IMR-90 (cell line): ENCODE data around the gene ARHGAP8. TPM values are rescaled to one million over a fixed set of nuclear protein-coding genes. Genes with fewer than 3 reads are reported as not detected.

Experiments used
- ATAC-seq: fragments of 200-7000 bp; cut with Tn5 transposase; 2 replicates; pipeline ENCODE4 v1.9.1; 2020; ENCODE audit warnings: low read depth, mild to moderate bottlenecking, moderate library complexity
- BruUV-seq: library from RNA; stranded (reverse); fragments of 400-500 nt; replicated peaks from 2 replicates; lab custom pipeline; 2021; lab: Mats Ljungman, UMichigan
- CTCF ChIA-PET: fragments of 300-600 bp; formaldehyde crosslinking; extraction: SDS; loops from one replicate; lab custom pipeline; 2021; ENCODE audit warnings: antibody characterized with exemption; lab: Yijun Ruan, JAX
- POLR2A ChIA-PET: fragments of 300-600 bp; sonication (Branson Sonifier 250); formaldehyde crosslinking; loops from one replicate; lab custom pipeline; 2022; ENCODE audit warnings: antibody characterized with exemption; ENCODE audit not compliant: unreplicated experiment; lab: Charles Lee
- DNase-seq: peaks from one replicate; pipeline ENCODE4 v3.0.0; 2013
- H2AFZ ChIP-seq: replicated peaks from 2 replicates; pipeline ENCODE3; 2013; ENCODE audit warnings: low read length, mild to moderate bottlenecking; ENCODE audit not compliant: poor library complexity
- H2AK5ac ChIP-seq: 2 replicates; pipeline ENCODE4 v1.6.1; 2013; ENCODE audit warnings: low read depth, low read length, inconsistent platforms
- H2AK9ac ChIP-seq: replicated peaks from 2 replicates; pipeline ENCODE3; 2013; ENCODE audit warnings: mild to moderate bottlenecking, low read depth, low read length, moderate library complexity; ENCODE audit not compliant: poor library complexity
- H2BK120ac ChIP-seq: 2 replicates; pipeline ENCODE4 v1.6.1; 2013; ENCODE audit warnings: low read depth, low read length, inconsistent platforms
- H2BK15ac ChIP-seq: 3 replicates; pipeline ENCODE4 v1.6.1; 2013; ENCODE audit warnings: low read depth, low read length, inconsistent platforms
- H2BK20ac ChIP-seq: 2 replicates; pipeline ENCODE4 v1.6.1; 2013; ENCODE audit warnings: low read depth, mild to moderate bottlenecking, inconsistent platforms, low read length, moderate library complexity
- H2BK5ac ChIP-seq: 2 replicates; pipeline ENCODE4 v1.6.1; 2013; ENCODE audit warnings: mild to moderate bottlenecking, low read depth, low read length, inconsistent platforms; ENCODE audit not compliant: poor library complexity, severe bottlenecking
- H3K14ac ChIP-seq: replicated peaks from 2 replicates; pipeline ENCODE4 v1.6.1; 2013; ENCODE audit warnings: low read depth, low read length, inconsistent platforms
- H3K18ac ChIP-seq: 2 replicates; pipeline ENCODE4 v1.6.1; 2013; ENCODE audit warnings: low read depth, low read length, control low read depth
- H3K23ac ChIP-seq: 2 replicates; pipeline ENCODE4 v1.6.1; 2013; ENCODE audit warnings: low read depth, low read length, inconsistent platforms
- H3K27ac ChIP-seq: 2 replicates; pipeline ENCODE4 v1.5.1; 2013; ENCODE audit warnings: mild to moderate bottlenecking, control low read depth, low read length; ENCODE audit not compliant: insufficient read depth
- H3K27me3 ChIP-seq: 2 replicates; pipeline ENCODE4 v1.6.1; 2013; ENCODE audit warnings: low read length; ENCODE audit not compliant: control insufficient read depth, insufficient read depth
- H3K36me3 ChIP-seq: 2 replicates; pipeline ENCODE4 v1.6.1; 2013; ENCODE audit warnings: low read length, mixed read lengths; ENCODE audit not compliant: control insufficient read depth, insufficient read depth
- H3K4ac ChIP-seq: 2 replicates; pipeline ENCODE4 v1.6.1; 2013; ENCODE audit warnings: low read depth, low read length, inconsistent platforms
- H3K4me1 ChIP-seq: 2 replicates; pipeline ENCODE4 v1.6.1; 2013; ENCODE audit warnings: low read length, mixed read lengths; ENCODE audit not compliant: control insufficient read depth, insufficient read depth
- H3K4me2 ChIP-seq: 2 replicates; pipeline ENCODE4 v1.6.1; 2013; ENCODE audit warnings: low read depth, mild to moderate bottlenecking, control low read depth, low read length, moderate library complexity
- H3K4me3 ChIP-seq: 2 replicates; pipeline ENCODE4 v1.5.1; 2013; ENCODE audit warnings: low read depth, mild to moderate bottlenecking, control low read depth, low read length, moderate library complexity; ENCODE audit not compliant: insufficient read depth
- H3K56ac ChIP-seq: 2 replicates; pipeline ENCODE4 v1.6.1; 2013; ENCODE audit warnings: low read length, inconsistent platforms; ENCODE audit not compliant: insufficient read depth; ENCODE audit errors: extremely low read depth
- H3K79me1 ChIP-seq, 2 experiments: 2 replicates each; pipeline ENCODE4 v1.6.1; 2013; ENCODE audit warnings: low read length in 2 of 2, inconsistent platforms in 1 of 2, low read depth in 1 of 2
- H3K9ac ChIP-seq: 2 replicates; pipeline ENCODE4 v1.6.1; 2013; ENCODE audit warnings: low read depth, low read length, control low read depth
- H3K9me1 ChIP-seq: 2 replicates; pipeline ENCODE4 v1.6.1; 2013; ENCODE audit warnings: low read length, inconsistent platforms; ENCODE audit not compliant: insufficient read depth
- H3K9me3 ChIP-seq: 2 replicates; pipeline ENCODE4 v1.6.1; 2013; ENCODE audit warnings: low read length; ENCODE audit not compliant: control insufficient read depth, insufficient read depth
- H4K20me1 ChIP-seq: 2 replicates; pipeline ENCODE4 v1.6.1; 2013; ENCODE audit warnings: low read length, inconsistent platforms; ENCODE audit not compliant: insufficient read depth
- H4K5ac ChIP-seq: 2 replicates; pipeline ENCODE4 v1.6.1; 2013; ENCODE audit warnings: mild to moderate bottlenecking, low read depth, low read length, control low read depth
- H4K8ac ChIP-seq, 2 experiments: 2 replicates each; pipeline ENCODE4 v1.6.1; 2013; ENCODE audit warnings: low read depth in 2 of 2, low read length in 2 of 2, control low read depth in 1 of 2, inconsistent platforms in 1 of 2
- H4K91ac ChIP-seq: 2 replicates; pipeline ENCODE4 v1.6.1; 2013; ENCODE audit warnings: low read depth, low read length, inconsistent platforms; ENCODE audit not compliant: insufficient read depth
- MAZ ChIP-seq: IDR thresholded peaks from 2 replicates; pipeline ENCODE4 v1.6.1; 2012; ENCODE audit warnings: low read depth, mild to moderate bottlenecking, low read length, improper control_type of control experiment, moderate library complexity, borderline replicate concordance
- WGBS, 2 experiments: methylation state at CpG; one replicate each; pipeline versions ENCODE4 v1.1.5 to v1.1.7; 2013; ENCODE audit warnings: missing lambda C conversion rate in 2 of 2; ENCODE audit not compliant: insufficient read length in 1 of 2; ENCODE audit errors: extremely low coverage in 2 of 2; 5-methylcytosine and 5-hydroxymethylcytosine counted together
- dilution Hi-C: fragments of 300-500 bp; cut with HindIII; formaldehyde crosslinking; loops from one replicate; pipeline ENCODE4 v1.14.3; 2018; ENCODE audit warnings: low sequenced_read_pairs; ENCODE audit not compliant: unreplicated experiment
- in situ Hi-C: fragments of 300-500 bp; cut with MboI; formaldehyde crosslinking; loops from 3 replicates; pipeline ENCODE4 v1.14.3; 2019; ENCODE audit warnings: low sequenced_read_pairs, inconsistent platforms, mixed read lengths
- intact Hi-C: fragments of 100-400 bp; cut with micrococcal nuclease; formaldehyde crosslinking; loops from 2 replicates; pipeline ENCODE4 v1.10.0; 2022
- polyA plus RNA-seq, 3 experiments: library from polyadenylated mRNA; depleted of rRNA; stranded (reverse); fragments of >200 nt; gene quantifications; 2 replicates each; pipeline ENCODE4 v1.2.3, GENCODE V29; 2012; ENCODE audit warnings: low replicate concordance in 1 of 3
- total RNA-seq: library from RNA; depleted of rRNA; stranded (reverse); fragments of >200 nt; gene quantifications from 2 replicates; pipeline ENCODE4 v1.2.3, GENCODE V29; 2012
- TF ChIP-seq, protein P1 (sequence below): fragments of 150-350 bp; IDR thresholded peaks from 2 replicates; pipeline ENCODE4 v1.6.1; 2017; ENCODE audit warnings: mild to moderate bottlenecking, antibody characterized with exemption, low read length, low read depth
- TF ChIP-seq, protein P2 (sequence below): conservative IDR thresholded peaks from 2 replicates; pipeline ENCODE4 v1.5.1; 2012; ENCODE audit warnings: mild to moderate bottlenecking, low read depth, low read length, improper control_type of control experiment

The ARHGAP8 gene
- total and polyA plus RNA-seq, 2 of the 4 experiments (the other 2 are of a cell fraction) = 0.18 to 0.21 TPM

DNA sequence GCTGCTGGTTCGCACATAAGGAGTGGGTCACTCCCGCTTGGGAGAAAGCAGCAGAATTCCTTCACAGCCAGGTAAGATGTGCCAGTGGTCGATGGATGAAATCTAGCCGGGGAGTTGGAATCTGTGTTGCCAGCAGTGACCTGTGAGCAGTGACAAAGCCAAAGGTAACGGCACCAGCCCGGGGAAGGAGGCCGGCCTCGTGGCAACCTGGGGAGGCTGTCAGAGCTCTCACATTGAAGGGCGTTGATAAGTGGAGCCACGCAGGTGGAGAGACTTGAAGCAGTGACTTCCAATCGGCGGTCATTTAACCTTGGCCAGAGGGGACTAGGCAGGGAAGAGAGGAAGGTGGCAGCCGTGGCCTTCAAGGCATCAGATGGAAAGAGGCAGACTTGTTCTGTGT, 58.8 kb downstream of the ARHGAP8 start:
- BruUV-seq = no TSS peak
- Histone ChIP-seq H3K9ac (no peak overlapping the region), H2AFZ (no peak overlapping the region), H3K4me3 (no peak overlapping the region), H3K23ac (no peak overlapping the region), H3K79me1 (no peaks in the 10 kb centered on the region), H3K56ac (no peak overlapping the region), H2AK9ac (no peak overlapping the region), H3K9me3 (peaks cover 3% of the 10 kb centered on the region; the same call in 1 of the 2 replicates), H2AK5ac (no peak overlapping the region), H3K36me3 (no peaks in the 10 kb centered on the region), H2BK5ac (no peak overlapping the region), H3K14ac (no peak overlapping the region), H3K4ac (no peak overlapping the region), H4K5ac (no peak overlapping the region), H2BK15ac (no peak overlapping the region), H3K27ac (no peak overlapping the region), H4K20me1 (no peaks in the 10 kb centered on the region), H4K91ac (no peak overlapping the region), H2BK120ac (no peak overlapping the region), H3K27me3 (peaks cover 10% of the 10 kb centered on the region), H2BK20ac (no peak overlapping the region), H3K18ac (no peak overlapping the region), H3K4me1 (no peaks in the 10 kb centered on the region), H3K9me1 (no peaks in the 10 kb centered on the region), H3K4me2 (no peak overlapping the region), H4K8ac (no peak overlapping the region)
- POLR2A ChIA-PET = no interaction called here
- TF ChIP-seq, protein P1, sequence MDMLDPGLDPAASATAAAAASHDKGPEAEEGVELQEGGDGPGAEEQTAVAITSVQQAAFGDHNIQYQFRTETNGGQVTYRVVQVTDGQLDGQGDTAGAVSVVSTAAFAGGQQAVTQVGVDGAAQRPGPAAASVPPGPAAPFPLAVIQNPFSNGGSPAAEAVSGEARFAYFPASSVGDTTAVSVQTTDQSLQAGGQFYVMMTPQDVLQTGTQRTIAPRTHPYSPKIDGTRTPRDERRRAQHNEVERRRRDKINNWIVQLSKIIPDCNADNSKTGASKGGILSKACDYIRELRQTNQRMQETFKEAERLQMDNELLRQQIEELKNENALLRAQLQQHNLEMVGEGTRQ = no peak
- TF ChIP-seq, protein P2, sequence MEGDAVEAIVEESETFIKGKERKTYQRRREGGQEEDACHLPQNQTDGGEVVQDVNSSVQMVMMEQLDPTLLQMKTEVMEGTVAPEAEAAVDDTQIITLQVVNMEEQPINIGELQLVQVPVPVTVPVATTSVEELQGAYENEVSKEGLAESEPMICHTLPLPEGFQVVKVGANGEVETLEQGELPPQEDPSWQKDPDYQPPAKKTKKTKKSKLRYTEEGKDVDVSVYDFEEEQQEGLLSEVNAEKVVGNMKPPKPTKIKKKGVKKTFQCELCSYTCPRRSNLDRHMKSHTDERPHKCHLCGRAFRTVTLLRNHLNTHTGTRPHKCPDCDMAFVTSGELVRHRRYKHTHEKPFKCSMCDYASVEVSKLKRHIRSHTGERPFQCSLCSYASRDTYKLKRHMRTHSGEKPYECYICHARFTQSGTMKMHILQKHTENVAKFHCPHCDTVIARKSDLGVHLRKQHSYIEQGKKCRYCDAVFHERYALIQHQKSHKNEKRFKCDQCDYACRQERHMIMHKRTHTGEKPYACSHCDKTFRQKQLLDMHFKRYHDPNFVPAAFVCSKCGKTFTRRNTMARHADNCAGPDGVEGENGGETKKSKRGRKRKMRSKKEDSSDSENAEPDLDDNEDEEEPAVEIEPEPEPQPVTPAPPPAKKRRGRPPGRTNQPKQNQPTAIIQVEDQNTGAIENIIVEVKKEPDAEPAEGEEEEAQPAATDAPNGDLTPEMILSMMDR = no peak
- TF ChIP-seq MAZ = no peak
- intact Hi-C loops (no loop called here), dilution Hi-C loops (no loop called here), in situ Hi-C loops (no loop called here)
- 80% methylated on average over 4 of the region's 13 CpGs; no CpG with 5 or more reads in 1 of the 2 experiments for WGBS, 2 experiments
- ATAC-seq (no peak), DNase-seq (no peak)
- CTCF ChIA-PET = no interaction called here
